22Rv1 (cell line): ENCODE data around the gene TSPAN18.
A peak's percentile ranks its signal among the peaks of the same experiment; 100 is the strongest.

Experiments used
- H3K27ac ChIP-seq: fragments of 450-650 bp; 2 replicates; pipeline ENCODE4 v1.5.1; 2017
- CTCF ChIP-seq: fragments of 450-650 bp; IDR thresholded peaks from 2 replicates; pipeline ENCODE4 v1.5.1; 2017; ENCODE audit warnings: mild to moderate bottlenecking
- ZFX ChIP-seq: fragments of 450-650 bp; IDR thresholded peaks from 2 replicates; pipeline ENCODE4 v1.6.1; 2017; ENCODE audit warnings: antibody characterized with exemption, borderline replicate concordance

TSPAN18 gene

GRCh38 chr11:44934110-44934509, 207.3 kb downstream of the TSPAN18 start:
- no peak for TF ChIP-seq ZFX
- TF ChIP-seq CTCF = no peak
- H3K27ac ChIP-seq = no peak overlapping the region

DNA sequence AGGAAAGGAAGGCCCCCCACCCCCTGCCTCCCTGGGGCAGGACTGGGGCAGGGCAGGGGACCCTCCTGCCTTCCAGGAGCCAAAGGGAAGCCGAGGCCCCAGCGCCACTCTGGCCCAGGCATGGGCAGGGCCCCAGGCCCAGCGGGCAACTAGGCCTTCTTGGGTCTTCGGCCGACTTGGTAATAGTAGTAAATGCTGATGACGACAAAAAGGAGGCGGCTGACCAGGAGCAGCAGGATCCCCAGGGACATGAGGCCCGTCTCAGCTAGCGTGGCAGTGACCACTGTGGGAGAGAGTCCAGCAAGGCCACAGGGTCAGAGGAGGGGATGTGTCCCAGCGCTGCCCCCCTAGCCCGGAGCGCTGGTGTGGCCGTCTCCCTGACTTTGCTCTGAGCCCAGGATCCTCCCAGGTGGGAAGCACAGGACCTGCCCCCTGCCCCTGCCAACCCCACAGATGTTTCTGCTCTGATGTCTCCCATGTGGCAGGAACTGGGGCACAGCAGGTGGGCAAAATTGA, 208.0 kb downstream of the TSPAN18 start:
- H3K27ac ChIP-seq = no peak overlapping the region
- no peak for TF ChIP-seq ZFX

- no peak overlapping the region for H3K27ac ChIP-seq
- TF ChIP-seq CTCF (peak; percentile 91), ZFX (no peak)
Observed at GRCh38 chr11:44936525-44936924, 209.8 kb downstream of the TSPAN18 start.

DNA sequence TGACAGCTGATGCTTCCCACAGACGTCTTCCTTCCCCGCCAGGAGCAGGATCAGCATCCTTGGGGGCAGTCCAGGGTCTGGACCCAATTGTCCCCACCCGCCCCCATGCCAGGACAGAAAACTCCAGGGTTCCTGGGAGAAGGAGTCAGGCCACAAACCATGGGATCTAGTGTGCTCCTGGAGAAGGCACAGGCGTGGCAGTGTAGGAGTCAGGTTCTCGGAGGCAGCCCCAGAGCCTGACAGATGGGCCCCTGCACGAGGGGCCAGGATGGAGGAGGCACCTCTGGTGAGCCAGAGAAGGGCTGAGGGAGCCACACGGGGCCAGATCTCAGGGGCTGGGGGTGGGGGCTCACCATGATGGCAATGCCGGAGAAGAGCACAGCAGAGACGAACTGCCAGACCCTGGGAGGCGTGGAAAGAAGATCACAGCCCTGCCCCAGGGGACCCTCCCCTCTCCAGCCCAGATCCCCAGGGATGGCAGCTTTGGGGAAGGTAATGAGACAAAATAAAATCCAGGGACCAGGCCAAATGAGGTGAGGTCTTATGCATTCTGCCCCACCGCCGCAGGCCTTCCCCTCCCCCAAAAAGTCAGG, 210.3 kb downstream of the TSPAN18 start:
- no peak overlapping the region for H3K27ac ChIP-seq
- TF ChIP-seq ZFX = no peak
- no peak for TF ChIP-seq CTCF

GRCh38 chr11:44938066-44938691, 211.4 kb downstream of the TSPAN18 start:
- TF ChIP-seq CTCF (no peak), ZFX (no peak)

GRCh38 chr11:44939673-44940395, 213.1 kb downstream of the TSPAN18 start:
- TF ChIP-seq ZFX (no peak), CTCF (peak; percentile 19)
- no peak overlapping the region for H3K27ac ChIP-seq

More at GRCh38 chr11:44938066-44938691, 211.4 kb downstream of the TSPAN18 start:
- H3K27ac ChIP-seq = no peak overlapping the region

- H3K27ac ChIP-seq = no peak overlapping the region
- TF ChIP-seq ZFX = no peak
- TF ChIP-seq CTCF = no peak
Observed at GRCh38 chr11:44940404-44940803, 213.6 kb downstream of the TSPAN18 start.
